Myocyte (in vitro differentiated cells): ENCODE results near the gene GOLGA6L6. TPM values are rescaled to one million over a fixed set of nuclear protein-coding genes. Genes with fewer than 3 reads are reported as not detected.
"Not testable (repeated sequence)": the region's sequence is repeated elsewhere in the genome, so short reads cannot be mapped to it uniquely, and the experiment has no call there.

Experiments
- DNase-seq: peaks from one replicate; pipeline ENCODE4 v3.0.0-alpha.2; 2012; ENCODE audit warnings: low read depth
- polyA plus RNA-seq: library from polyadenylated mRNA; unstranded; fragments of >200 nt; gene quantifications from one replicate; pipeline ENCODE4 v1.2.1, GENCODE V29; 2012; ENCODE audit warnings: missing spikeins
- total RNA-seq: library from RNA; depleted of rRNA; stranded (reverse); fragments of >200 nt; gene quantifications from 2 replicates; pipeline ENCODE4 v1.2.3, GENCODE V29; 2014

The GOLGA6L6 gene, protein sequence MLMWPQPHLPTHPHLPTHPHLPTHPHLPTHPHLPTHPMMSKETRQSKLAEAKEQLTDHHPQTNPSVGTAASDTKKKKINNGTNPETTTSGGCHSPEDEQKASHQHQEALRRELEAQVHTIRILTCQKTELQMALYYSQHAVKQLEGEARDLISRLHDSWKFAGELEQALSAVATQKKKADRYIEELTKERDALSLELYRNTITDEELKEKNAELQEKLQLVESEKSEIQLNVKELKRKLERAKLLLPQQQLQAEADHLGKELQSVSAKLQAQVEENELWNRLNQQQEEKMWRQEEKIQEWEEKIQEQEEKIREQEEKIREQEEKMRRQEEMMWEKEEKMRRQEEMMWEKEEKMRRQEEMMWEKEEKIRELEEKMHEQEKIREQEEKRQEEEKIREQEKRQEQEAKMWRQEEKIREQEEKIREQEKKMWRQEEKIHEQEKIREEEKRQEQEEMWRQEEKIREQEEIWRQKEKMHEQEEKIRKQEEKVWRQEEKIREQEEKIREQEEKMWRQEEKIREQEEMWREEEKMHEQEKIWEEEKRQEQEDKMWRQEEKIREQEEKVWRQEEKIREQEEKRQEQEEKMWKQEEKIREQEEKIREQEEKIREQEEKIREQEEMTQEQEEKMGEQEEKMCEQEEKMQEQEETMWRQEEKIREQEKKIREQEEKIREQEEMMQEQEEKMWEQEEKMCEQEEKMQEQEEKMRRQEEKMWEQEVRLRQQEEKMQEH
- total RNA-seq = not detected in 2 replicates
- polyA plus RNA-seq = not detected

DNA sequence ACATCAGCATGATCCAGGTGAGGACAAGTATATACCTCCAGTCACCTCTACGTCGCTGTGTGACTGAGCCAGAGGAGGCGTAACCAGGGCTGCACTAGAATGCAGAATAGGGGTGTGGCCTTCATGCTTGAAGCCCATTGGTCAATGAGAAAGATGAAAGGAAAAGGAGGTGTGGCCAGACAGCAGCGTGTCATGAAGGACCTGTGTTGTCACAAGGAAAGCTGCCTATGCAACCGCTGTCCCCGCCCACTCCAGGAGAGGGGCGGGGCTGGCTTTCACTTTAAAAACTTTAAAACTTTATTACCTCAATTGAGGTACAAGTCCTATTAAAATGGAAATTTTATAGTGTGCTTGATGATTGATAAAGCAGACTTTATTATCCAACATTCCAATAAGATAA lies at the start of gene GOLGA6L6:
GOLGA6L6 (minus strand) TSS at position 101 of the 400 bp plus-strand sequence; CDS start at position 10, 91 bp downstream.
- not testable (repeated sequence) for DNase-seq

DNA sequence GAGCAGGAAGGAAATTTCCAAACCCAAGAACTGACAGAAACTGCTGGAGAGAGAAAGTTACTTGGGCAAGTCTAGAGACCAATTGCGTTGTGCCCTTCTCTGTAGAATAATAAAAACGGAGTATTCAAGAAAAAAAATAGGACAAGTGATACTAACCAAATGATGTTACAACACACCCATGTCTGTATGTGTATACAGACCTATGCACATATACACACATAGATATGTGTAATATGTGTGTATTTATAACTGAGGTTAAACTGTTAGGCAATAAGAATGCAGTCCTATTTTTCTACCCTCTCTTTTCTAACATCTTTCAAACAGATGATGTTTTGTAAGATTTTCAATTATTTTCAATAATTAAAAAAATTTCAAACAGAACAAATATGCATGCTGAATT lies 48.5 kb upstream of the GOLGA6L6 start:
- not testable (repeated sequence) for DNase-seq

DNA sequence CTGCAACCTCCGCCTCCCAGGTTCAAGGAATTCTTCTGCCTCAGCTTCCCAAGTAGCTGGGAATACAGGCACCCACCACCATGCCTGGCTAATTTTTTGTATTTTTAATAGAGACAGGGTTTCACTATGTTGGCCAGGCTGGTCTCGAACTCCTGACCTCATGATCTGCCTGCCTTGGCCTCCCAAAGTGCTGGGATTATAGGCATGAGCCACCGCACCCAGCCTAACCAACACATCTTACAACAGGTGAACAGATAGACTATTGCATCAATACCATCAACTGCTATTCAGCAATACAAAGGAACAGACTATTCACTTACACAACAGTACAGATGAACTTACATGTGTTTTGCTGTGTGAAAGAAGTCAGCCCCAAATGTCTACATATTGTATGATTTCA lies 45.2 kb upstream of the GOLGA6L6 start:
- not testable (repeated sequence) for DNase-seq

DNA sequence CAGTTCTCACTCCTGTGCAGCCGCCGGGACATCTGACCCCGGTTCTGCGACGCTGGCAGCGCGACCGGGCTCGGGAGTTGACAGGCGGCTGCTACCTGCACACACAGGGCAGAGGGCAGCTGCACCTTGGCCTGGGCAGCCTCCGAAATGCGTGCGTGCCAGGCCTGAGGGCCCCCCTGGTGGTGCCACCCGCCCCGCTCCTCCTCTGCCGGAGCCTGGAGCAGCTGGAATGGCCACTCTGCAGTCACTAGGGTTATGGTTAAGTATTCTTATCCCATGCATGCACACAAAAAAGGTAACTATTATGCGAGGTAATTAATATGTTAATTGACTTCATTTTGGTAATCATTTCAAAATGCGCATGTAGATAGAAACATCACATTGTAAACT lies 41.1 kb upstream of the GOLGA6L6 start:
- DNase-seq = not testable (repeated sequence)

DNA sequence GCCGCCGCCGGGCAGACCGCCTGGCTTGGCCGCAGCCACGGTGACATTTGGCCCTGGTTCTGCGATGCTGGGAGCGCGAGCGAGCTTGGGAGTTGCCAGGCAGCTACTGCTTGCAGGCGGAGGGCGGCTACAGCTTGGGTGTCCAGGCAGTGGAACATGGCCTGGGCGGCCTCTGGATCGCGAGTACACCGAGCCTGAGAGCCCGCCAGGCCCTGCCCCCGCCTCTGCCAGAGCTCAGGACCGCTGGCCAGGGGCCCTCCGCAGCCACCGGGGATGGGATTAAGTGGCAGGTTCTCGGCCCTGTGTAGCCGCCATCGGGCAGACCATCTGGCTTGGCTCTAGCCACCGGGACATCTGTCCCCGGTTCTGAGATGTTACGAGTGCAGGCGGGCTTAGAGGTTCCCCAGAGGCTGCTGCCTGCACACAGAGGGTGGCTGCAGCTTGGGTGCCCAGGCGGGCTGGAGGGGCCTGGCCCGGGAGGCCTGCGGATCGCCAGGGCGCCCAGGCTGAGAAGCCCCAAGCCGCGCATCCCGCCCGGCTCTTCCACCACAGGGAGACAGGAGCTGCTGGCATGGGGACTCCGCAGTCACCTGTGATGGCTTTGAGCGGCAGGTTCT lies 40.6 kb upstream of the GOLGA6L6 start:
- not testable (repeated sequence) for DNase-seq

DNA sequence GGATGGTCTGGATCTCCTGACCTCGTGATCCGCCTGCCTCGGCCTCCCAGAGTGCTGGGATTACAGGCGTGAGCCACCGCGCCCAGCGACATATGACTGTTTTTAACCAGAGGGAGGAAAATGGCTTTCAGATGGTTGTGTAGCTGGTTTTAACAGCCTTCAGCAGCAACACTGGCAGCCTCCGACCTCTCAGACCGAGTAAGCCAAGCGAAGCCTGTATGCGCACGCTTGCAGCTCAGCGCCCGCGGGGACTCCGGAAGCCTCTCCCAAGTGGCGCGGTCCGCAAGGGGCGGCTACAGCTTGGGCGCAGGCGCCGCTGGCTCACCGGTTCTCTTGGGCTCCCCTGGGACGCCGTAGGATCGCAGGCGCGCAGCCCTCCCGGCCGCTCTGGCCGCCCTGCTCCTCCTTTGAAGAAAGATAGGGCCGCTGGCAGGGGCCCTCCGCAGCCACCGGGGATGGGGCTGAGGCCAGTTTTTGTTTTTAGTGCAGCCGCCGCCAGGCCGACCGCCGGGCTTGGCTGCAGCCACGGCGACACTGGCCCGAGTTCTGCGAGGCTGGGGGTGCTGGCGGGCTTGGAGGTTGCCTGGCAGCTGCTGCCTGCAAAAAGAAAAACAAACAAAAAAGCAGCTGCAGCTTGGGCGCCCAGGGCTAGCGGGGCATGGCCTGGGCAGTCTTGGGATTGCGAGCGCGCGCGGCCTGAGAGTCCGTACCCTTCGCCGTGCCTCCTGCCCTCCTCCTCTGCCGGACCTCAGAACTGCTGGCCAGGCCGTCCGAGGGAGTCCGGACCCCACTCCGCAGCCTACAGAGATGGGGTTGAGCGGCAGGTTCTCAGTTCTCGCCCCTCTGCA lies 39.9 kb upstream of the GOLGA6L6 start:
- not testable (repeated sequence) for DNase-seq

DNA sequence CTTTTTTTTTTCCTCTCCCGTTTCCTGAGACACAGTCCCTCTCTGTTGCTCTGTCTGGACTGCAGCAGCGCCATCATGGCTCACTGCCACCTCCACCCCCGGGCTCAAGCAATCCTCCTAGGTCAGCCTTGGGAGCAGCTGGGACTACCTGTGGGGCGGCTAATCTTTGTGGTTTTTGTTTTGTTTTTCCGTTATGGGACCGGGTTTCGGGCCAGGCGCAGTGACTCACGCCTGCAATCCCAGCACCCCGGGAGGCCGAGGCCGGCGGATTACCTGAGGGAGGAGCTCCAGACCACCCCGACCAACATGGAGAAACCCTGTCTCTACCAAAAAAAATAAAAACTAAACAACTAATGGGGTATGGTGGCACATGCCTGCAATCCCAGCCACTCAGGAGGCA lies 38.1 kb upstream of the GOLGA6L6 start:
- DNase-seq = not testable (repeated sequence)

DNA sequence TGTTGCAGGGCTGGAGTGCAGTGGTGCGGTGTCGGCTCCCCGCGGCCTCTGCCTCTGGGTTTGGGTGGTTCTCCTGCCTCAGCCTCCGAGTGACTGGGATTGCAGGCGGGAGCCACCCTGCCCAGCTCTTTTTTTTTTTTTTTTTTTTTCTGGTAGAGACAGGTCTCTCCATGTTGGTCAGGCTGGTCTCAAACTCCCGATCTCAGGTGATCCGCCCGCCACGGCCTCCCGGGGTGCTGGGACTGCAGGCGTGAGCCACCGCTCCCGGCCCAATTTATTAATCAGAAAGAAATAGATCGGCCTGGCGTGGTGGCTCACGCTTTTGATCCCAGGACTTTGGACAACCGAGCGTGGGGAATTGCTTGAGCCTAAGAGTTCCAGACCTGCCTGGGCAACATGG lies 9.7 kb upstream of the GOLGA6L6 start:
- not testable (repeated sequence) for DNase-seq

DNA sequence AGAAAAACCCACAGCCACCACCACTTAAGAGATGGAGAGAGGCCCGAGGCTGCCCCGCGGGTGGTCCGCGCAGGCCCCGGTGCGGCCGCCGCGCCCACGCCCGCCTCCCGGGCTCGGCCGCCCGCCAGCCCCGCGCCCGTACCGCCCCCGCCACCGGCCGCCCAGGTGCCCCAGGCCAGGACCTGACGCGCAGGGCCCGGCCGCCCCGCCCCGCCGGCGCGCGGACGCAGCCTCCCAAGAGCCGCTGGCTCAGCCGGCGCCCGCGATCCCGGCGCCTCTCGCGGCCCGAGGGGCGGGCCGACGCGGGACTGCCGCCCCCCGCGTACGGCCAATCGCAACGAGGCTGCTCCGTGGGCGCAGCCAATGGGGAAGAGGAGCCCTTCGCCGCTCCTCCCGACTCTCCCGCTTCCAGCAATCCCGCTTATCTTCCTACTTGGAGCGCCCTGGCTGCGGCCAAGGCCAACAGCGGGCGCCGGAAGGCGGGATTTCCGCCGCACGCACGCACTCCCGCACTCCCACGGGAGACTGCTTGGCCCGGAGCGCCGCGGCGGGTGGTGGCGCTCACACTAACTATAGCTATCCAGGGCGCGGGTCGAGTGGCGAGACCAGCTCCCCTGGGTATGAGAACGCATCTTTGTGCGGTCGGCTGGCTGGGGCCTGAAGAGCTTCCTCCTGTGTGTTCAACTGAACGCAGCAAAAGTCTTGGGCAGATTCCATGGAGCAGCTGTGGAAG lies 35.5 kb downstream of the GOLGA6L6 start:
- DNase-seq = not testable (repeated sequence)

DNA sequence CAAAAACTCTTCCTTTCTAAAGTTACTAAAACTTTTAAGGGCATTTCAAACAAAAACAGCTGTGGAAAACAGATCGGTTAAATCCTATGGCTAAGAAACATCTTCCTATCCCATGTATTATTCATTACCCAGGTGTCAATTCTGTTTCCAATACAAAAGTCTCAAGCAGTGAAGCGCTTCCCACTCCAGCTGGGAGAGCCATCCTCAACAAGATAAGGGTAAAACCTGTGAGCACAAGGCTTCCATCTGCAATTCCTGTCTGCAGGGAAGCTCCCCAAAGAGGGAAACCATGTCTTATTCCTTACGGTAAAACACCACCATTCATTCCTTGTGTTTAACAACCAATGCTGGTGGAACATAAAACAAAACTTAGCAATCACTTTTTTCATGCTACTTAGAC lies 38.8 kb downstream of the GOLGA6L6 start:
- DNase-seq = not testable (repeated sequence)

DNA sequence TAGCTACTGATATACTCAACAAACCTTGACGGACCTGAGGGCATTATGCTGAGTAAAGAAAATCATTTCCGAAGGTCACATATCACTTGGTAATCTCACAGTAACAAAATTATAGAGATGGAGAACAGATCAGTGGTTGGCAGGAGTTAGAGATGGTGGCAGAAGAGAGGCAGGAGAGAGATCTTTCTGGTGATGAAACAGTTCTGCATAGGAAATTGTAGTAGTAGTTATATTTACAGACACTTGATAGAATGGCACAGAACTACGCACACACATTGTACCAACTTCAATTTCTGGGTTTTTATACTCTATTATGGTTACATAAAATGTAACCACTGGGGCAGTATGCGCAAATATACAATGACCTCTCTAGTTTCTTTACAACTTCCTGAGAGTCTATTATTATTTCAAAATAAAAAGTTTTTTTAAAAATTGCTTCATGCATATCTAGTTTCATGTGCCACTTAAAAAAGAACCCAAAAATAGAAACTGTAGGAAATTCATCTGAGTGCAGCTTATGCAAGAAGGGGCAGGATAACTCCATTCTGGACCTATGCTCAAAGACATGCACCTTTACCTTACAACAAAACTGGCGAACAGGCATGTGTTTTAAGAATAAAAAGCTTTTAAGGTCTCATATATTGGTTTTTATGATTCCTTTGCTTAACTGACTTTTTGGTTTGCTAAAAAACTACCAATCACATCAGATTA lies 39.9 kb downstream of the GOLGA6L6 start:
- not testable (repeated sequence) for DNase-seq

DNA sequence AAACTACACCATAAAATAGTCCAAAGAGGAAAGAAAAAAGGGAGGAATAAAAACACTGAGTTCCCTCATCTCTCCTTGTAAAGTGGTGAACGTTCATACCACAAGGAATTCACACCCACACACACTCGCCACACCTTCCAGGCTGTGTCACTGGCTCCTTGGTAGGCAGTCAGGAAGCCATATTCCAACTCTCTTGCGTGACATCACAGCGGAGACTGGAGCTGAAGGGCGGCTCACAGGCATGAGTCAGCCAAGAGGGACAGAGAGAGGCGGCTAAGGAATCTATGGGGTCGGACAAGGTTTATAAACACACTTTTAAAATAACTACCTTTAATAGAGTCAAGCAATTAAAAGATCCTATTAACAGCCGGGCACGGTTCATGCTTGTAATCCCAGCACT lies 43.8 kb downstream of the GOLGA6L6 start:
- not testable (repeated sequence) for DNase-seq

DNA sequence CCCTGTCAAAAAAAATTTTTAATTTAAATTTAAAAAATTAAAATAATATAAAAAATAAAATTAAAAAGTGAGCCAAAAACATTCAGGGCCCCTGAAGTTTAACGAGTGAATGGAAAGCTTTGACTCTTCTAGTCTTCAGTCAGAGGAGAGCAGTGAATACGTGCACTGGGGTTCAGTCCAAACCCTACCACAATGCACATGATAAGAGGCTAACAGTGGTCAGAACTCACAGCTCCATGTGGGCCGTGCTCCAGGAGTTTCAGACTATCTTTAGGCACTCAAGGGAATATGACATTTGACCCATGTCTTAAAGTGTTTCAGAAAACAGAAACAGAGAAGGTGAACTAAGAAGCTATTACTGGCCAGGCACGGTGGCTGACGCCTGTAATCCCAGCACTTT lies 48.6 kb downstream of the GOLGA6L6 start:
- not testable (repeated sequence) for DNase-seq

DNA sequence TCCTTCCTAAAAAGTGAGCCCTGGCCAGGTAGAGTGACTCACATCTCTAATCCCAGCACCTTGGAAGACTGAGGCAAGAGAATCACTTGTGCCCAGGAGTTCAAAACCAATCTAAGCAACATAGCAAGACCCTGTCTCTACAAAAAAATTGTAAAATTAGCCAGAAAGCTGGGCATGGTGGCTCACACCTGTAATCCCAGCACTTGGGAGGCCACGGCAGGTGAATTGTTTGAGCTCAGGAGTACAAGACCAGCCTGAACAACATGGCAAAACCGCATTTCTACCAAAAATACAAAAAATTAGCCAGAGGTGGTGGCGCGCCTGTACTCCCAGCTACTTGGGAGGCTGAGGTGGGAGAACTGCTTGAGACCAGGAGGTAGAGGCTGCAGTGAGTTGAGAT lies 49.0 kb downstream of the GOLGA6L6 start:
- not testable (repeated sequence) for DNase-seq

DNA sequence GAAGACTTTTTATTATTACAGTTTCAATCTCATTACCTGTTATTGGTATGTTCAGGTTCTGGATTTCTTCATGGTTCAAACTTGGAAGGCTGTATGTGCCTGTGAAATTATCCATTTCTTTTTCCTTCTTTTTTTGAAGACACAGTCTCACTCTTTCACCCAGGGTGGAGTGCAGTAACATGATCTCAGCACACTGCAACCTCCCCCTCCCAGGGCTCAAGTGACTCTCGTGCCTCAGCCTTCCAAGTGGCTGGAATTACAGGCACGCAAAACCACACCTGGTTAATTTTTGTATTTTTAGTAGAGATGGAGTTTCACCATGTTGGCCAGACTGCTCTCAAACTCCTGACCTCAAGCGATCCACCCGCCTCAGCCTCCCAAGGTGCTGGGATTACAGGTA lies 52.3 kb downstream of the GOLGA6L6 start:
- DNase-seq = not testable (repeated sequence)
